GM13977 (cell line): ENCODE results near the gene CBLN1.

Experiments
- DNase-seq: peaks from one replicate; pipeline ENCODE4 v3.0.0; 2012; ENCODE audit warnings: low spot score
- CTCF ChIP-seq: IDR thresholded peaks from 2 replicates; pipeline ENCODE4 v1.5.1; 2012; ENCODE audit warnings: mild to moderate bottlenecking, control low read depth; ENCODE audit not compliant: insufficient read depth; ENCODE audit errors: extremely low read depth, missing control alignments
- in situ Hi-C: fragments of 300-500 bp; cut with MboI; formaldehyde crosslinking; loops from one replicate; pipeline ENCODE4 v1.12.0; 2022; ENCODE audit warnings: low sequenced_read_pairs, low pct_unique_long_range_greater_than_20kb, mixed read lengths, inconsistent platforms; ENCODE audit not compliant: unreplicated experiment

The CBLN1 gene

GRCh38 chr16:49275050-49275730 lies 6.4 kb downstream of the CBLN1 start:
- in situ Hi-C loops = no loop called here
- TF ChIP-seq CTCF = no peak
- DNase-seq = no peak

- no peak for TF ChIP-seq CTCF
- no peak for DNase-seq
- in situ Hi-C loops = no loop called here
Observed at GRCh38 chr16:49274591-49274990, 7.0 kb downstream of the CBLN1 start.

- DNase-seq = no peak
- in situ Hi-C loops = no loop called here
- no peak for TF ChIP-seq CTCF
Observed at GRCh38 chr16:49273771-49274170, 7.9 kb downstream of the CBLN1 start.

GRCh38 chr16:49271363-49271762 lies 10.3 kb downstream of the CBLN1 start:
- TF ChIP-seq CTCF = no peak
- DNase-seq = no peak
- in situ Hi-C loops = no loop called here

- TF ChIP-seq CTCF = no peak
- in situ Hi-C loops = no loop called here
- DNase-seq = no peak
Observed at GRCh38 chr16:49269201-49269600, 12.4 kb downstream of the CBLN1 start.

GRCh38 chr16:49268667-49269066 lies 13.0 kb downstream of the CBLN1 start:
- no peak for DNase-seq
- TF ChIP-seq CTCF = no peak
- in situ Hi-C loops = no loop called here
